ENCODE results near the gene IER5. TPM values are rescaled to one million over a fixed set of nuclear protein-coding genes. Genes with fewer than 3 reads are reported as not detected.
A peak's percentile ranks its signal among the peaks of the same experiment; 100 is the strongest.

The IER5 gene
- total and polyA plus RNA-seq, 9 of the 15 experiments (the other 6 are each of a cell fraction or from before 2014, with no cell fraction given) = 2.4 to 32.1 (median 12.0) TPM

DNA sequence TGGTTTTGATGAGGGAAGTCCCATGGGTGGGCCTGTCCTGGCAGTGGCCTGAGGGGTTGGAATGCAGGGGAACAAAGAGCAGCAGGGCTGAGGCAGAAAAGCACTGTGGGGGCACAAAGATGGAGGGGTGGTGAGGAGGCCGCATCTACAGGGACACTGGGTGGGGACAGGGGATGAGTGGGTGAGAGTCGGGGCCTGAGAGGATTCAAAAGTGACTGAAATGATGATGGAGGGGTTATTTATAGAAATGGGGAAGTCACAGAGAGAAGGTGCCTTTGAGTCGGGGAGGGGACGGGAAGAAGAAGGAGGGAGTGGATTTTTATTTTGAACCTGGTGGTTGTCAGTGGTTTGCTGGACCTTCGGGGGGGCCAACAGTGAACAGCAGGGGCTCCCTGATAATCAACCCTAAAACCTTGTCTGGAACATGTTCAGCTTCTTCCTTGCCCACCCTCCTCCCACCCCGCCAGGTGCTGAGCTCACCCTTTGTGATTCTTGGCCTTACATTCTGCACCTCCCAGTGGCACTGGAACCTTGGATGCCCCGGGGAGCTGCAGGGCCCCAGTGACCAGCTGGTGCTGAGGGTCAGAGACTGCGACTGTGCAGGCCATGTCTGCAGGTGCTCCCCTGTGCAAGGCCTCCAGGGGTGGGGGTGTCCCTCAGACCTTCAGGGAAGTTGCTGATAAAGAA, 42.9 kb downstream of the IER5 start (continued):
- 0 out of 2 replicates have a peak, but pooled peaks have one; percentile 53 for TF ChIP-seq OTX1 (CRISPR knock-in tag; IDR thresholded peaks at IDR 0.05)
- no peak for TF ChIP-seq ZNF717 (CRISPR knock-in tag; IDR thresholded peaks at IDR 0.05)
- peak; percentile 93 for TF ChIP-seq MEF2A (IDR thresholded peaks at IDR 0.05; ENCODE audit: control insufficient read depth, low read depth, low read length)
- TF ChIP-seq, protein P1, sequence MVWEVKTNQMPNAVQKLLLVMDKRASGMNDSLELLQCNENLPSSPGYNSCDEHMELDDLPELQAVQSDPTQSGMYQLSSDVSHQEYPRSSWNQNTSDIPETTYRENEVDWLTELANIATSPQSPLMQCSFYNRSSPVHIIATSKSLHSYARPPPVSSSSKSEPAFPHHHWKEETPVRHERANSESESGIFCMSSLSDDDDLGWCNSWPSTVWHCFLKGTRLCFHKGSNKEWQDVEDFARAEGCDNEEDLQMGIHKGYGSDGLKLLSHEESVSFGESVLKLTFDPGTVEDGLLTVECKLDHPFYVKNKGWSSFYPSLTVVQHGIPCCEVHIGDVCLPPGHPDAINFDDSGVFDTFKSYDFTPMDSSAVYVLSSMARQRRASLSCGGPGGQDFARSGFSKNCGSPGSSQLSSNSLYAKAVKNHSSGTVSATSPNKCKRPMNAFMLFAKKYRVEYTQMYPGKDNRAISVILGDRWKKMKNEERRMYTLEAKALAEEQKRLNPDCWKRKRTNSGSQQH (CRISPR knock-in tag; IDR thresholded peaks at IDR 0.05) = peak; percentile 55; the same call in 1 of the 2 replicates
- TF ChIP-seq, protein P2, sequence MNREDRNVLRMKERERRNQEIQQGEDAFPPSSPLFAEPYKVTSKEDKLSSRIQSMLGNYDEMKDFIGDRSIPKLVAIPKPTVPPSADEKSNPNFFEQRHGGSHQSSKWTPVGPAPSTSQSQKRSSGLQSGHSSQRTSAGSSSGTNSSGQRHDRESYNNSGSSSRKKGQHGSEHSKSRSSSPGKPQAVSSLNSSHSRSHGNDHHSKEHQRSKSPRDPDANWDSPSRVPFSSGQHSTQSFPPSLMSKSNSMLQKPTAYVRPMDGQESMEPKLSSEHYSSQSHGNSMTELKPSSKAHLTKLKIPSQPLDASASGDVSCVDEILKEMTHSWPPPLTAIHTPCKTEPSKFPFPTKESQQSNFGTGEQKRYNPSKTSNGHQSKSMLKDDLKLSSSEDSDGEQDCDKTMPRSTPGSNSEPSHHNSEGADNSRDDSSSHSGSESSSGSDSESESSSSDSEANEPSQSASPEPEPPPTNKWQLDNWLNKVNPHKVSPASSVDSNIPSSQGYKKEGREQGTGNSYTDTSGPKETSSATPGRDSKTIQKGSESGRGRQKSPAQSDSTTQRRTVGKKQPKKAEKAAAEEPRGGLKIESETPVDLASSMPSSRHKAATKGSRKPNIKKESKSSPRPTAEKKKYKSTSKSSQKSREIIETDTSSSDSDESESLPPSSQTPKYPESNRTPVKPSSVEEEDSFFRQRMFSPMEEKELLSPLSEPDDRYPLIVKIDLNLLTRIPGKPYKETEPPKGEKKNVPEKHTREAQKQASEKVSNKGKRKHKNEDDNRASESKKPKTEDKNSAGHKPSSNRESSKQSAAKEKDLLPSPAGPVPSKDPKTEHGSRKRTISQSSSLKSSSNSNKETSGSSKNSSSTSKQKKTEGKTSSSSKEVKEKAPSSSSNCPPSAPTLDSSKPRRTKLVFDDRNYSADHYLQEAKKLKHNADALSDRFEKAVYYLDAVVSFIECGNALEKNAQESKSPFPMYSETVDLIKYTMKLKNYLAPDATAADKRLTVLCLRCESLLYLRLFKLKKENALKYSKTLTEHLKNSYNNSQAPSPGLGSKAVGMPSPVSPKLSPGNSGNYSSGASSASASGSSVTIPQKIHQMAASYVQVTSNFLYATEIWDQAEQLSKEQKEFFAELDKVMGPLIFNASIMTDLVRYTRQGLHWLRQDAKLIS (CRISPR knock-in tag; IDR thresholded peaks at IDR 0.05) = no peak
- TF ChIP-seq, protein P3, sequence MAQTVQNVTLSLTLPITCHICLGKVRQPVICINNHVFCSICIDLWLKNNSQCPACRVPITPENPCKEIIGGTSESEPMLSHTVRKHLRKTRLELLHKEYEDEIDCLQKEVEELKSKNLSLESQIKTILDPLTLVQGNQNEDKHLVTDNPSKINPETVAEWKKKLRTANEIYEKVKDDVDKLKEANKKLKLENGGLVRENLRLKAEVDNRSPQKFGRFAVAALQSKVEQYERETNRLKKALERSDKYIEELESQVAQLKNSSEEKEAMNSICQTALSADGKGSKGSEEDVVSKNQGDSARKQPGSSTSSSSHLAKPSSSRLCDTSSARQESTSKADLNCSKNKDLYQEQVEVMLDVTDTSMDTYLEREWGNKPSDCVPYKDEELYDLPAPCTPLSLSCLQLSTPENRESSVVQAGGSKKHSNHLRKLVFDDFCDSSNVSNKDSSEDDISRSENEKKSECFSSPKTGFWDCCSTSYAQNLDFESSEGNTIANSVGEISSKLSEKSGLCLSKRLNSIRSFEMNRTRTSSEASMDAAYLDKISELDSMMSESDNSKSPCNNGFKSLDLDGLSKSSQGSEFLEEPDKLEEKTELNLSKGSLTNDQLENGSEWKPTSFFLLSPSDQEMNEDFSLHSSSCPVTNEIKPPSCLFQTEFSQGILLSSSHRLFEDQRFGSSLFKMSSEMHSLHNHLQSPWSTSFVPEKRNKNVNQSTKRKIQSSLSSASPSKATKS (CRISPR knock-in tag; IDR thresholded peaks at IDR 0.05) = no peak
- TF ChIP-seq POLR3G (IDR thresholded peaks at IDR 0.05; ENCODE audit: extremely low read depth, insufficient read length, insufficient replicate concordance) = no peak
- TF ChIP-seq SPI1 (IDR thresholded peaks at IDR 0.05; ENCODE audit: borderline replicate concordance, low read depth, low read length) = peak; percentile 98
- 0 out of 2 replicates have a peak, but pooled peaks have one; percentile 34 for TF ChIP-seq ZEB2 (IDR thresholded peaks at IDR 0.05)
- no peak for TF ChIP-seq SREBF2 (CRISPR knock-in tag; IDR thresholded peaks at IDR 0.05)
- no peak for TF ChIP-seq RBM34 (IDR thresholded peaks at IDR 0.05; ENCODE audit: borderline replicate concordance, insufficient read depth, low read length)
- no peak for TF ChIP-seq MXI1 (IDR thresholded peaks at IDR 0.05; ENCODE audit: low read depth, low read length)
